ENCODE results near the gene SIRT7.

The SIRT7 gene

GRCh38 chr17:81904600-81905423 lies 13.2 kb downstream of the SIRT7 start:
- DNase-seq, result no peak

GRCh38 chr17:81903896-81904599 lies 13.9 kb downstream of the SIRT7 start:
- DNase-seq, result no peak

GRCh38 chr17:81903415-81903831 lies 14.6 kb downstream of the SIRT7 start:
- DNase-seq, result no peak

GRCh38 chr17:81902653-81903414 lies 15.1 kb downstream of the SIRT7 start:
- no peak for DNase-seq

- DNase-seq, result no peak
These were observed 15.8 kb downstream of the SIRT7 start, which contains the start of gene NPB for GRCh38 chr17:81902023-81902652. Gene NPB, plus strand, starts transcription at chr17:81902238. Its CDS starts 40 bp downstream, at chr17:81902278.

- no peak for DNase-seq
These were observed 16.6 kb downstream of the SIRT7 start for GRCh38 chr17:81901167-81902022.

- DNase-seq, result no peak
These were observed 17.7 kb downstream of the SIRT7 start for GRCh38 chr17:81900181-81900820.

GRCh38 chr17:81899514-81900166 lies 18.3 kb downstream of the SIRT7 start:
- no peak for DNase-seq

GRCh38 chr17:81898885-81899284 lies 19.1 kb downstream of the SIRT7 start:
- no peak for DNase-seq

GRCh38 chr17:81898029-81898866 lies 19.7 kb downstream of the SIRT7 start:
- no peak for DNase-seq

- DNase-seq, result no peak
These were observed 22.6 kb downstream of the SIRT7 start for GRCh38 chr17:81895400-81895799.

GRCh38 chr17:81891303-81891552 lies 26.7 kb downstream of the SIRT7 start:
- DNase-seq, result no peak

GRCh38 chr17:81890447-81891302 lies 27.3 kb downstream of the SIRT7 start:
- DNase-seq, result no peak

GRCh38 chr17:81889602-81890001 lies 28.4 kb downstream of the SIRT7 start:
- no peak for DNase-seq

- DNase-seq, result no peak
These were observed 28.9 kb downstream of the SIRT7 start for GRCh38 chr17:81888988-81889595.

GRCh38 chr17:81888105-81888987 lies 29.6 kb downstream of the SIRT7 start:
- DNase-seq, result no peak

GRCh38 chr17:81885869-81886548 lies 32.0 kb downstream of the SIRT7 start:
- no peak for DNase-seq

All from activated CD4-positive, CD25-positive, alpha-beta regulatory T cell (primary cell).